HCT116 (cell line): ENCODE data around the gene COL26A1. TPM values are rescaled to one million over a fixed set of nuclear protein-coding genes. Genes with fewer than 3 reads are reported as not detected.

Source experiments
- ATAC-seq: fragments of 200-7000 bp; cut with Tn5 transposase; 2 replicates; pipeline ENCODE4 v1.9.1; 2020; ENCODE audit warnings: mild to moderate bottlenecking, moderate library complexity
- BruUV-seq: library from RNA; stranded (reverse); fragments of 400-500 nt; replicated peaks from 2 replicates; lab custom pipeline; 2021; lab: Mats Ljungman, UMichigan
- CTCF ChIA-PET: fragments of 300-600 bp; sonication (Branson Sonifier 250); formaldehyde crosslinking; loops from one replicate; lab custom pipeline; 2021; ENCODE audit warnings: antibody characterized with exemption; lab: Charles Lee
- POLR2A ChIA-PET: fragments of 300-600, 350-600 bp; sonication (Branson Sonifier 250); formaldehyde crosslinking; loops from one replicate; lab custom pipeline; 2021; ENCODE audit warnings: antibody characterized with exemption; lab: Charles Lee
- RAD21 ChIA-PET, 2 experiments: fragments of 300-600 bp; sonication (Branson Sonifier 250); formaldehyde crosslinking; loops; one replicate each; lab custom pipeline; 2023; ENCODE audit warnings: low total read pairs in 2 of 2; ENCODE audit not compliant: uncharacterized antibody in 2 of 2, unreplicated experiment in 2 of 2, low non-redundant PET in 1 of 2; lab: Charles Lee
- DNase-seq: peaks from one replicate; pipeline ENCODE4 v3.0.0-alpha.2; 2010; ENCODE audit warnings: low read depth, low spot score
- H2AFZ ChIP-seq: fragments of 200-600 bp; shearing (Covaris generic), sonication (generic); 2 replicates; pipeline ENCODE4 v1.6.1; 2017; ENCODE audit warnings: low read depth, mixed run types, mixed read lengths, antibody characterized with exemption, low read length; ENCODE audit not compliant: poor library complexity, severe bottlenecking
- H3K27ac ChIP-seq: 2 replicates; pipeline ENCODE4 v1.5.1; 2012; ENCODE audit warnings: low read depth, low read length
- H3K27me3 ChIP-seq: fragments of 200-600 bp; sonication (generic); 2 replicates; pipeline ENCODE4 v1.6.1; 2016; ENCODE audit warnings: mixed run types, low read length, mixed read lengths; ENCODE audit not compliant: insufficient read depth
- H3K36me3 ChIP-seq, 2 experiments: fragments of 200-500 bp in 1 of 2; fragments of 200-600 bp in 1 of 2; sonication (Bioruptor generic) in 1 of 2; sonication (generic) in 1 of 2; 2 replicates each; pipeline versions ENCODE4 v1.5.1 to v1.6.1; 2014 to 2016; ENCODE audit warnings: low read length in 2 of 2, inconsistent platforms in 1 of 2, mixed read lengths in 1 of 2, mixed run types in 1 of 2; ENCODE audit not compliant: insufficient read depth in 2 of 2, control insufficient read depth in 1 of 2
- H3K4me1 ChIP-seq, 2 experiments: fragments of 200-600 bp in 1 of 2; sonication (generic) in 1 of 2; 2 replicates each; pipeline versions ENCODE4 v1.5.1 to v1.6.1; 2012 to 2017; ENCODE audit warnings: low read length in 2 of 2, inconsistent platforms in 1 of 2, mild to moderate bottlenecking in 1 of 2, mixed read lengths in 1 of 2, mixed run types in 1 of 2, moderate library complexity in 1 of 2; ENCODE audit not compliant: insufficient read depth in 2 of 2, control insufficient read depth in 1 of 2
- H3K4me2 ChIP-seq: fragments of 200-600 bp; sonication (generic); 2 replicates; pipeline ENCODE4 v1.6.1; 2017; ENCODE audit warnings: mixed run types, low read length, mixed read lengths
- H3K4me3 ChIP-seq, 2 experiments: fragments of 200-600 bp in 1 of 2; sonication (generic) in 1 of 2; replicated peaks in 1 of 2; 2 replicates each; pipeline ENCODE4 v1.5.1; 2011 to 2016; ENCODE audit warnings: low read length in 2 of 2, control low read depth in 1 of 2, low read depth in 1 of 2, mild to moderate bottlenecking in 1 of 2, mixed read lengths in 1 of 2, mixed run types in 1 of 2
- H3K79me2 ChIP-seq: fragments of 200-600 bp; sonication (generic); 2 replicates; pipeline ENCODE4 v1.6.1; 2017; ENCODE audit warnings: mild to moderate bottlenecking, mixed run types, low read length, moderate library complexity, mixed read lengths; ENCODE audit not compliant: insufficient read depth
- H3K9ac ChIP-seq: fragments of 200-600 bp; sonication (generic); 2 replicates; pipeline ENCODE4 v1.6.1; 2016; ENCODE audit warnings: low read length, mixed read lengths
- H3K9me2 ChIP-seq: fragments of 200-600 bp; sonication (generic), shearing (Covaris generic); 2 replicates; pipeline ENCODE4 v1.6.1; 2017; ENCODE audit warnings: mixed run types, mild to moderate bottlenecking, moderate library complexity; ENCODE audit not compliant: insufficient read depth
- H3K9me3 ChIP-seq, 2 experiments: fragments of 200-500 bp in 1 of 2; fragments of 200-600 bp in 1 of 2; sonication (Bioruptor generic) in 1 of 2; sonication (generic) in 1 of 2; 2 replicates each; pipeline ENCODE4 v1.6.1; 2014 to 2017; ENCODE audit warnings: low read length in 2 of 2, mixed read lengths in 2 of 2, inconsistent platforms in 1 of 2, low read depth in 1 of 2, mild to moderate bottlenecking in 1 of 2, mixed run types in 1 of 2, moderate library complexity in 1 of 2; ENCODE audit not compliant: control insufficient read depth in 1 of 2, insufficient read depth in 1 of 2
- H4K20me1 ChIP-seq: fragments of 200-600 bp; sonication (generic), shearing (Covaris generic); 2 replicates; pipeline ENCODE4 v1.6.1; 2017; ENCODE audit warnings: mixed run types, mild to moderate bottlenecking, moderate library complexity; ENCODE audit not compliant: insufficient read depth
- ATF3 ChIP-seq: IDR thresholded peaks from 2 replicates; pipeline ENCODE4 v1.6.1; 2012
- CBX3 ChIP-seq: IDR thresholded peaks from 2 replicates; pipeline ENCODE4 v1.6.1; 2012; ENCODE audit warnings: low read depth
- CTCF ChIP-seq, 3 experiments: fragments of 200-600 bp in 1 of 3; sonication (generic) in 1 of 3; IDR thresholded peaks in 2 of 3; conservative IDR thresholded peaks in 1 of 3; 2 replicates each; pipeline ENCODE4 v1.5.1; 2012 to 2017; ENCODE audit warnings: low read depth in 2 of 3, low read length in 2 of 3, antibody characterized with exemption in 1 of 3, borderline replicate concordance in 1 of 3, control low read depth in 1 of 3, mild to moderate bottlenecking in 1 of 3, mixed read lengths in 1 of 3, mixed run types in 1 of 3, moderate library complexity in 1 of 3; ENCODE audit not compliant: insufficient read depth in 1 of 3
- ELF1 ChIP-seq: IDR thresholded peaks from 2 replicates; pipeline ENCODE4 v1.6.1; 2012; ENCODE audit warnings: low read depth, borderline replicate concordance
- EZH2 ChIP-seq: fragments of 200-600 bp; sonication (generic); IDR thresholded peaks from 2 replicates; pipeline ENCODE4 v1.6.1; 2017; ENCODE audit warnings: antibody characterized with exemption, mixed run types
- EZH2phosphoT487 ChIP-seq: fragments of 200-600 bp; IDR thresholded peaks from 2 replicates; pipeline ENCODE4 v1.6.1; 2018; ENCODE audit warnings: antibody characterized with exemption, borderline replicate concordance
- FOSL1 ChIP-seq: IDR thresholded peaks from 2 replicates; pipeline ENCODE4 v1.6.1; 2012; ENCODE audit warnings: low read depth
- MAX ChIP-seq: IDR thresholded peaks from 2 replicates; pipeline ENCODE4 v1.6.1; 2012
- RAD21 ChIP-seq: IDR thresholded peaks from 2 replicates; pipeline ENCODE4 v1.6.1; 2012; ENCODE audit warnings: low read depth, mild to moderate bottlenecking
- REST ChIP-seq: IDR thresholded peaks from 2 replicates; pipeline ENCODE4 v1.6.1; 2012; ENCODE audit warnings: low read depth
- SIN3A ChIP-seq: IDR thresholded peaks from 2 replicates; pipeline ENCODE4 v1.6.1; 2012; ENCODE audit warnings: low read depth
- SP1 ChIP-seq: IDR thresholded peaks from 2 replicates; pipeline ENCODE4 v1.6.1; 2012; ENCODE audit warnings: low read depth
- SRF ChIP-seq: IDR thresholded peaks from 2 replicates; pipeline ENCODE4 v1.6.1; 2012; ENCODE audit warnings: low read depth
- TCF7L2 ChIP-seq: IDR thresholded peaks from 2 replicates; pipeline ENCODE4 v1.7.0; 2011; ENCODE audit warnings: borderline replicate concordance, inconsistent platforms; ENCODE audit not compliant: insufficient read depth, insufficient read length; ENCODE audit errors: extremely low read depth
- ZFX ChIP-seq: fragments of 450-650 bp; IDR thresholded peaks from 2 replicates; pipeline ENCODE4 v1.6.1; 2017
- intact Hi-C: fragments of 100-400 bp; cut with micrococcal nuclease; formaldehyde crosslinking; loops from 2 replicates; pipeline ENCODE4 v1.10.0; 2022
- total RNA-seq: library from RNA; stranded (reverse); gene quantifications from one replicate; pipeline ENCODE4 v1.2.1, GENCODE V29; 2021; ENCODE audit not compliant: unreplicated experiment

Gene COL26A1
- total RNA-seq, 1 experiment from 2014 or later: 0.27 TPM

GRCh38 chr7:101402835-101403234, 40.2 kb downstream of the COL26A1 start:
- Histone ChIP-seq H3K4me3 (no peak overlapping the region), H3K4me1 (peaks cover 14 to 24% of the 10 kb centered on the region in 2 experiments), H3K36me3 (no peaks in the 10 kb centered on the region), H3K9me2 (no peaks in the 10 kb centered on the region), H3K27me3 (no peaks in the 10 kb centered on the region), H3K27ac (no peak overlapping the region), H3K9ac (no peak overlapping the region), H3K79me2 (no peaks in the 10 kb centered on the region), H3K9me3 (no peaks in the 10 kb centered on the region), H4K20me1 (no peaks in the 10 kb centered on the region), H2AFZ (no peak overlapping the region), H3K4me2 (no peak overlapping the region)
- RAD21 ChIA-PET: no interaction called here
- no TSS peak for BruUV-seq
- ATAC-seq (no peak), DNase-seq (no peak)
- TF ChIP-seq SRF: no peak
- no peak for TF ChIP-seq EZH2phosphoT487
- TF ChIP-seq ELF1: no peak
- no peak for TF ChIP-seq SIN3A
- no peak for TF ChIP-seq ATF3
- TF ChIP-seq FOSL1: no peak
- TF ChIP-seq REST: no peak
- TF ChIP-seq ZFX: no peak
- no peak for TF ChIP-seq CTCF (IDR thresholded peaks at IDR 0.05 in 2 of 3, conservative IDR thresholded peaks at IDR 0.05 in 1 of 3; ENCODE audit: borderline replicate concordance in 1 of 3, insufficient read depth in 1 of 3, low read depth in 2 of 3, low read length in 2 of 3)
- TF ChIP-seq MAX: no peak
- TF ChIP-seq EZH2: no peak
- TF ChIP-seq SP1: no peak
- no peak for TF ChIP-seq CBX3
- no peak for TF ChIP-seq RAD21
- no peak for TF ChIP-seq TCF7L2
- CTCF ChIA-PET: interaction anchor here (0.6 to 1.5 kb wide), 2 partner anchors 8 to 40 kb away, joined by 4 to 7 read pairs; no protein-coding TSS in a partner anchor
- POLR2A ChIA-PET: no interaction called here
- intact Hi-C loops: no loop called here
